ENCODE measurements around the gene OR52E5. TPM values are rescaled to one million over a fixed set of nuclear protein-coding genes. Genes with fewer than 3 reads are reported as not detected.

OR52E5 gene
- total and polyA plus RNA-seq, 2 experiments from 2014 or later, result not detected

GRCh38 chr11:5932671-5933070, 39.7 kb downstream of the OR52E5 start:
- Histone ChIP-seq H3K9me2 (replicated peaks; ENCODE audit: insufficient read depth) (no peaks in the 10 kb centered on the region), H3K27me3 (no peaks in the 10 kb centered on the region), H2AFZ (no peak overlapping the region), H3K79me2 (no peaks in the 10 kb centered on the region), H4K20me1 (ENCODE audit: insufficient read depth, poor library complexity, severe bottlenecking) (no peaks in the 10 kb centered on the region), H3K27ac (no peak overlapping the region), H3K4me3 (no peak overlapping the region), H3K4me2 (no peak overlapping the region), H3K36me3 (replicated peaks; ENCODE audit: insufficient read depth, low read depth) (no peaks in the 10 kb centered on the region), H3K9me3 (ENCODE audit: low read depth) (no peaks in the 10 kb centered on the region), H3K4me1 (ENCODE audit: insufficient read depth) (no peaks in the 10 kb centered on the region)
- TF ChIP-seq CTCF (IDR thresholded peaks at IDR 0.05; ENCODE audit: poor library complexity) (no peak), EZH2 (IDR thresholded peaks at IDR 0.05; ENCODE audit: borderline replicate concordance) (no peak), EZH2phosphoT487 (IDR thresholded peaks at IDR 0.05; ENCODE audit: low read depth, severe bottlenecking, unreplicated experiment) (no peak)
- 98% methylated on average over 11 of the region's 11 CpGs for WGBS (ENCODE audit: low lambda C conversion rate, missing lambda C conversion rate)
- DNase-seq (ENCODE audit: low spot score), result no peak

- no peak for TF ChIP-seq EZH2 (IDR thresholded peaks at IDR 0.05; ENCODE audit: borderline replicate concordance)
- TF ChIP-seq CTCF (IDR thresholded peaks at IDR 0.05; ENCODE audit: poor library complexity), result no peak
- no peak for TF ChIP-seq EZH2phosphoT487 (IDR thresholded peaks at IDR 0.05; ENCODE audit: low read depth, severe bottlenecking, unreplicated experiment)
- 93% methylated on average over 10 of the region's 10 CpGs for WGBS (ENCODE audit: low lambda C conversion rate, missing lambda C conversion rate)
- Histone ChIP-seq H3K4me3 (no peak overlapping the region), H3K27ac (no peak overlapping the region), H3K9me3 (ENCODE audit: low read depth) (no peaks in the 10 kb centered on the region), H3K9me2 (replicated peaks; ENCODE audit: insufficient read depth) (no peaks in the 10 kb centered on the region), H3K27me3 (no peaks in the 10 kb centered on the region), H3K4me2 (no peak overlapping the region), H3K36me3 (replicated peaks; ENCODE audit: insufficient read depth, low read depth) (no peaks in the 10 kb centered on the region), H3K79me2 (no peaks in the 10 kb centered on the region), H4K20me1 (ENCODE audit: insufficient read depth, poor library complexity, severe bottlenecking) (no peaks in the 10 kb centered on the region), H3K4me1 (ENCODE audit: insufficient read depth) (no peaks in the 10 kb centered on the region), H2AFZ (no peak overlapping the region)
- no peak for DNase-seq (ENCODE audit: low spot score)
These were observed 40.1 kb downstream of the OR52E5 start for GRCh38 chr11:5933116-5933515.

GRCh38 chr11:5937868-5938602, 45.0 kb downstream of the OR52E5 start:
- H3K9me2 ChIP-seq (replicated peaks; ENCODE audit: insufficient read depth), result no peaks in the 10 kb centered on the region

More at GRCh38 chr11:5937868-5938602, 45.0 kb downstream of the OR52E5 start:
- Histone ChIP-seq H3K79me2 (no peaks in the 10 kb centered on the region), H3K36me3 (replicated peaks; ENCODE audit: insufficient read depth, low read depth) (no peaks in the 10 kb centered on the region), H3K4me3 (no peak overlapping the region), H3K4me2 (no peak overlapping the region), H3K9me3 (ENCODE audit: low read depth) (no peaks in the 10 kb centered on the region), H3K4me1 (ENCODE audit: insufficient read depth) (no peaks in the 10 kb centered on the region), H4K20me1 (ENCODE audit: insufficient read depth, poor library complexity, severe bottlenecking) (no peaks in the 10 kb centered on the region), H3K27ac (no peak overlapping the region), H2AFZ (no peak overlapping the region), H3K27me3 (no peaks in the 10 kb centered on the region)
- no peak for DNase-seq (ENCODE audit: low spot score)
- WGBS (ENCODE audit: low lambda C conversion rate, missing lambda C conversion rate), result 95% methylated on average over 39 of the region's 39 CpGs
- TF ChIP-seq EZH2 (IDR thresholded peaks at IDR 0.05; ENCODE audit: borderline replicate concordance) (no peak), EZH2phosphoT487 (IDR thresholded peaks at IDR 0.05; ENCODE audit: low read depth, severe bottlenecking, unreplicated experiment) (no peak), CTCF (IDR thresholded peaks at IDR 0.05; ENCODE audit: poor library complexity) (no peak)

Data from hepatocyte (in vitro differentiated cells).